ENCODE data around the gene SFPQ.

- TF ChIP-seq CTCF (IDR thresholded peaks at IDR 0.05) (no peak), POLR2A (IDR thresholded peaks at IDR 0.05) (no peak)
These were observed 33.6 kb upstream of the SFPQ start for GRCh38 chr1:35226546-35226945.
